GM19035 (cell line): ENCODE results near the gene CXCR1.
"Not testable (repeated sequence)": the region's sequence is repeated elsewhere in the genome, so short reads cannot be mapped to it uniquely, and the experiment has no call there.

Experiments
- ATAC-seq: cut with Tn5 transposase; IDR thresholded peaks from one replicate; pipeline ENCODE4 v1.9.1; 2021; ENCODE audit not compliant: unreplicated experiment

CXCR1 gene

DNA sequence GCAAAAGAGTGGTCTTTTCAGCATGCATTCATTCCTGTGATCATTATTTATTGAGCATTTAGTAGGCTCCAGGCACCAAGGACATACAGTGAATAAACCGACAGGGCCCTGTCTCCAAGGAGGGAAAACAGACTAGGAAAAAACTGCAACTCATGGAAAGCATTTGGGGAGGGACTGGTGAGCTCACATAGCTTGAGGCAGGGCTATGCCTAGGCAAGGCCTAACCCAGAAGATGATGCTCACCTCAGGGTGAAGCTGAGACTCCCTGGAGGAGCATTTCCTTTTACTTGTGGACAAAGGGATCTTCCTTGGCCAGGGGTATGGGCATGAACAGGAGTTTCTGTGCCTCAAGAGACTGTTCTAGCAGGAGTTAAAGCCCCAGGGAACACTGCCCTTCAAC is 3.9 kb downstream of the CXCR1 start:
- no peak for ATAC-seq

DNA sequence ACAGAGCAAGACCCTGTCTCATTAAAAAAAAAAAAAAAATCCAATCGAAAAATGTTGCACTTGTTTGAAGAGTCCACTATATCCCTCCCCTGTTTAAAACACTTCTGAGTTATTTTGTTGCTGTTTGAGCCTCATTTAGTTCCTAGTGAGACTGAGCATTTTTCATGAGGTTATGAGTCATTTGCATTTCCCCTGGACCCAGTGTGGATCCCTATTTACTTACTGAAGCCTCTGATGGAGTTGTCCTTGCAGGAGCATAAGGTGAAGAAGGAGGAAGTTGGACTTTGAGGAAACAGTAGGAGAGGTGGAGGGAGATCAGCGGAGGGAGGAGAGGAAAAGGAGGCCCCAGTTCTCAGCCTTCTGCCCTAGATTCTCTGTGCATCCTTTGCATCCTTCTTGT is 5.1 kb downstream of the CXCR1 start:
- ATAC-seq = no peak

DNA sequence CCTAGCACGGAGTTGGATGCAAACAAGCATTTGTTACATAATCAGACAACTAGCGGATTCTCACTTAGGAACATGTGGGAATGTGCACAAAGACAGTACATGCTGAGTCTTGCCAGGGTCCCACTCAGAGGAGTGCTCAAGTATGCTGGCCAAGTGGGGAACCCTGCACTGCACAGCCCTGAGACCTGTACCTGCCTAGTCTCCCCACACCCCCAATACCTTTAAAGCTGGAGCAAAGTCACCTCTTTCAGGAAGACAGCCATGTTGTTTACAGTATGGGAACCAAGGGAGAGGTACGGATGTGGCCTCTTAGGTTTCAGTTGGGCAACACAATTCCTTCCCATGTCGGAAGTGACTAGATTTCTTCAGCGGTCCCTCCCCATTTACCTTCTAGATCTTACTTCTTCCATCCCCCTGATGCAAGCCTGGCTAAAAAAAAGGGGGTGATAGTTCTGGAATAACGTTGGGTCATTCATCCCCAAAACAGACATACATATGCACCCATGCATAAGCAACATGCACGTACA is 10.7 kb downstream of the CXCR1 start:
- ATAC-seq = no peak

DNA sequence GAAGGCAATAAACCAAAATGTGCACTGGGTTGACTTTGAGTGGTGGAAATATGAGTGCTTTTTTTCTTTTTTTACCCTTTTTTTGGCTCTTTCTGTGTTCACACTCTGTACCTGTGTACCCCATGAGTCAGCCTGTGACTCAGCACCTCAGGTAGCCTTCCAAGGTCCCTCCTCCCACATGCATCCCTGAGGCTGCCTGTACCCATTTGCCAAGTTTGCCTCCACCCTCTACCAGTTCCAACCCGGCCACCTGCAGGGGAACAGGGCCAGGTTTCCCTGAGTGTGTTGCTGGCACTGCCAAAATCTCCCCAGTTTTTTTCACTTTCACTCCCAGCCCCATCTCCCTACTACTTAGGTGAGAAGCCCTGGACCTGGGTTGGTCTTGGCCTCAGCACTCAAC is 14.0 kb downstream of the CXCR1 start:
- no peak for ATAC-seq

DNA sequence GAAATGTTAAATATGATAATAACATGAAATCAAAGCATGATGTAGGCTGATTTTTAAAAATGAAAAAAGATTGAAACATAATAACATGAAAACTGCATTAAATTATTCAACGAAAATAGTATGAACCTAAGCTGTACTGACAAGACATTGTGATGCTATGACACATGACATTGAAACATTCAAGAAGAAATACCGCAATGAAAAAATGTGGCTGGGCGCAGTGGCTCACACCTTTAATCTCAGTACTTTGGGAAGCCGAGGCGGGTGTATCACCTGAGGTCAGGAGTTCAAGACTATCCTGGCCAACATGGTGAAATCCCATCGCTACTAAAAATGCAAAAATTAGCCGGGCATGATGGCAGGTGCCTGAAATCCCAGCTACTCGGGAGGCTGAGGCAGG is 14.6 kb downstream of the CXCR1 start:
- ATAC-seq = no peak

DNA sequence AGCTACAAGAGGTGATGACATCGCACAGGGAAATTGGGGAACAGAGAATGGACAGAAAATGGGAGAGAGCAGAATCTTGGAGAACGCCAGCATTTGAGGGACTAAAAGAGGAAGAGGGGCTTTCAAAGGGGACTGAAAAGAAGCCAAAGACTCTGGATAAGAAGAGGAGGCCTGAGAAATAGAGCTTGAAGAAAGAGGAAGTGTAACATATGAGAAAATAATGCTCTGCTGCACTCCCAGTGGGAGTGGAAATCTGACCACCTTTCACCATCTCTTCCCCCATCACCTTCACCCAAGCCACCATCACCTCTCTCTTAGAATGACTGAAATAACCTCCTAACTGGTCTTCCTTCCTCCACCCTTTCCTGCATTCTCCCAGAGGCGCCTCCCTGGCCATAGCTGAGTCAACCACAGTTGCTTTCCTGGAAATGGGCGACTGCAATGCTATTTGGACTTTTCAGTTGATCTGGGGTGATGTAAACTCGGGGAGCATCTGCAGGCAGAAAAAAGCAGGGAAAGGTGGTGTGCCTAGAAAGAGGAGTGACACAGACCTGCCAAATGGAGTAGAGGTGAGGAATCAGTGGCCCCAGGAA is 16.8 kb downstream of the CXCR1 start:
- no peak for ATAC-seq

DNA sequence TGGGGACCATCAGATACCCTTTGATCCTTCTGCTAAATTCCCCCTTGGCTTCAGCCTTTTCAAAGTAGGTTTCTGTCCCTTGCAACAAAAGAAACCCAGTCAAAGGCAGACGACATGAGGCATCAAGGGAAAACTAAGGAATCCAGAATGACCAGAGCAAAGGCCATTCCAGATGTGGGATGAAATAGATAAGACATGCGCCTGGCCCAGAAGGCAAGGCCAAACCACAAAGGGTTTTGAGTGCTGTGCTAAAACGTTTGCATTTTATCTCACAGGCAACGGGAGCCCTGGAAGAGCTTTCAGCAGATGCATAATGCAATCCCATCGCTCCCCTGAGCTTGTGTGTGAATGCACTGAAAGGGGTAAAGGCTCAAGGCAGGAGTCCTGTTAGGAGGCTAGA is 17.7 kb downstream of the CXCR1 start:
- ATAC-seq = no peak

DNA sequence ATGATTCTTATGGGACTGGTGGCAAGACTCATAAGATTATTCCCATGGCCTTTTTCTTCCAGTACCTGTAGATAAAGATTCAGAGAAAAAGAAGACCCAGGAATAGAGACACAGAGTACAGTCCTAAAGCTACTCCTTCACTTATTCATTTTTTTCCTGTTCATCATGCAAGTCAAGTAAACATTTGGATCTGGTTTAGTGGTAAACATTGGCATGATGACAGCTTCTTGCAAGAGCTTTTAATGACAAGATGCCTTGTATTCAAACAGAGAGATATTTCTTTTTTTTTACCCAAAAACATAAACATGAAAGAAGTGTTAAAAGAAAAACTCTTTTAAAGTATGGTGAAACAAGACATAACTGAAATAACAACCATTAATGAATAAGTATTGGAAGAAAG is 20.7 kb downstream of the CXCR1 start:
- ATAC-seq = no peak

DNA sequence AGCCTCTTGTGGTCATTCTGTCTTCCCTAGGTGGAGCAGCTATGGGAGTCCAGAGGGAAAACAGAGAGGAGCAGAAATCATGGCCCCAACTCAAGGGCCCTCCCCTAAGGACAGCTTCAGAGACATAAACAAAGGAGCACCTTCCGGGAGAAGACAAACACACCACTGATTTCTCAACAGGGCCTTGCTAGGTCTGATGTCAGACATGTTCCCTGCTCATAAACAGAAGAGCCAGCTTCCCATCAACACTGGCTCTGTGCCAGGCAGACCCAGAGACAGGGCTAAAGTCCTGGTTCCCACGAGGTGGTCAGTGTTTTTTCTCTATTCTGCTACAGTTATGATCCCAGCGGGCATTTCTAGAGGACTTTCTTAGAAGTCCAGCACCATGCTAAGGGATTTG is 21.6 kb downstream of the CXCR1 start:
- no peak for ATAC-seq

DNA sequence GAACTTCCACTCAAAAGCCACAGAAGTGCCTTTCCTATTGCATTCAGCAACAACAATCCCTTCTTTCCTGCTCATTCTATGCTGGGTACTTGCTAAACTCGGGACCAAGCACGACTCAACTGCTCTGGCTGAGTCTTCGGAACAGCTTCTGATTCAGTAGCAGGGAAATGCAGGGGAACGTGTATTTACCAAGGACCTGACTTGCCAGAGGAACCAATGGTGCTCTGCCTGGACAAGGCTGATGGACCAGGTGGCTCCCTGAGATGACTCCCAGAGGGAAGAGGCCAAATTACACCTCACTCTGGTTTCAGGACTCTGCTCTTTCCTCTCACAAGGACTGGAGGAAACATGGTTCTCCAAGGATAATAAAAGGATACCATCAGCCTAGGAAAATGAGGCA is 28.7 kb downstream of the CXCR1 start:
- ATAC-seq = no peak

DNA sequence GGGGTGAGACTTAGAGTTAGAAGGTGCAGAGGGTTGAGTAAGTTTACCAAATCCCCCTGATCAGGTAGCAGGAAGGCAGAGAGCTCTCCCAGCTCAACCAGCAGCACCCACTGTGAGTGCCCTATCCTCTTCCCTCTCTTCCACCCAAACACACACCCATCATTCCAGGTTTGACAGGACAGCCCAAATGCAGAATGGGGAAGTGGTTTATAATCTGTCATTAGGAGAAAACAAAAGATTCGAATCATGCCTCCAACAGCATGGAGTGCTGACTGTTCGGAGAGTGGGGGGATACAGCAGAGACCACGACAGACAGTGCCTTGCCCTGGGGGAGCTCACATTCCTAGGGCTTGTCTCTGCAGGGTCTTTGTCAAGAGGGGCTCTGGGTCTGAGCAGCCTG is 29.2 kb downstream of the CXCR1 start:
- ATAC-seq = no peak

DNA sequence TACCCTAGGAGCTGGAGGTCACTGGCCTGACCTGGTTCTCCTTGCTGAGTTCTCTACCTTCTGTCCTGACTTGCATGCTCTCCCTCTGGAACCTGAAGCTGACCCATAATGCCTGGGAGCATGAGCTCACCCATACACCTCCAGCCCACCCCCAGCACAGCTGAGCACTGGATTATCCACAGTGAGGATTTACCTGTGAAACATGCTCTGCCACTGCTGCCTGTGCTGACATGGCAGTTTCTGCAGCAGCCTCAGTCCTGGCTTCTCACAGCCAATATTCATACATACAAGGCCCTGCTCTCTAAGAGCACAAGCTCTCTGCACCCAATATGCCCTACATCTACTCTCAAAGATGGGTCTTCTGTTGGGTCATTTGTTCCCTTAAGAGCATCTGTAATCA is 35.9 kb downstream of the CXCR1 start:
- ATAC-seq = no peak

DNA sequence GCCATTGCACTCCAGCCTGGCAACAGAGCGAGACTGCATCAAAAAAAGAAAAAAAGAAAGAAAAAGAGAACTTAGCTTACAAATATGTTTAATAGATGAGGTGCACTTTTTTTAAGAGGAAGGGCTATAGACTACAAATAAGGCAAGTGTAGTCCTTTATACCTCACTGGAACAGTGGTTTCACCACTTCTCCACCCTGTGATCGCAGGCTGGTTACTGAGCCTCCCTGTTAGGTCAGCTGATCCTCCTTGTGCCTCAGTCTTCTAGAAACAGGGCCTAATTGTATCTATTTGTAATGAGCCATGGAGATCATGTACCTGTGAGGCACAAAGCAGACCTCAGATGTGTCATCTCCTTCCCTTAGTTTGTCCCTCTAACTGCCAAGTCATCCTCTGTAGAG is 36.4 kb downstream of the CXCR1 start:
- no peak for ATAC-seq

DNA sequence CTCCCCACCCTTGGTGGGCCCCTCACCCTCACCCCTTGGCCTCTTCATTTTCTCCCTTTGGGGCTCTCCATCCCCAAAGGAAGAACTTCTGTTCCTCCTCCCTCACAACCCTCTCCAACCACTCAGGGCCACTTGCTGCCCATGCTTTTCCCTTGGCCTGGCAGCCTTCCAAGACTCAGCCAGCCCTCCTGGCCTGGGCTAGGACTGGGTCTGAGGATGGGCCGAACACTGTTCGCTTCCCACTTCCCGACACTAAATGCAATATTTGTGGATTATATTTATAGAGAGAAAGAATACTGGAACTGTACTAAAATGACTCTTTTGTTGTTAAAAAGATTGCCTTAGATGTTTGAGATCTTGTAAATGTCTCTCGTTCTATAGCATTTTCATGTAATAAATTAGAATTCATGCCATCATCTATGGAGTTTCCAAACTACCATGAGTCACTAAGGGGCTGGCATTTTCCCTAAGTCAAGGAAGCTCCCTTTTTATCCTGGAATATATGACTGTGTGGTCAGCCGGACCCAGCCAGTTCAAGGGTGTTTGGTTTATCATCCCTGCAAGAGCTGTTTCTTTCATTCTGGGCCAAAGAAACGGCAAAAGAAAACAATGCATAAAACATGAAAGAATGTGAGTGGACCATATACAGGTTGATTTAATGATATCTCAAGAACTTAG is 37.2 kb downstream of the CXCR1 start:
- no peak for ATAC-seq

DNA sequence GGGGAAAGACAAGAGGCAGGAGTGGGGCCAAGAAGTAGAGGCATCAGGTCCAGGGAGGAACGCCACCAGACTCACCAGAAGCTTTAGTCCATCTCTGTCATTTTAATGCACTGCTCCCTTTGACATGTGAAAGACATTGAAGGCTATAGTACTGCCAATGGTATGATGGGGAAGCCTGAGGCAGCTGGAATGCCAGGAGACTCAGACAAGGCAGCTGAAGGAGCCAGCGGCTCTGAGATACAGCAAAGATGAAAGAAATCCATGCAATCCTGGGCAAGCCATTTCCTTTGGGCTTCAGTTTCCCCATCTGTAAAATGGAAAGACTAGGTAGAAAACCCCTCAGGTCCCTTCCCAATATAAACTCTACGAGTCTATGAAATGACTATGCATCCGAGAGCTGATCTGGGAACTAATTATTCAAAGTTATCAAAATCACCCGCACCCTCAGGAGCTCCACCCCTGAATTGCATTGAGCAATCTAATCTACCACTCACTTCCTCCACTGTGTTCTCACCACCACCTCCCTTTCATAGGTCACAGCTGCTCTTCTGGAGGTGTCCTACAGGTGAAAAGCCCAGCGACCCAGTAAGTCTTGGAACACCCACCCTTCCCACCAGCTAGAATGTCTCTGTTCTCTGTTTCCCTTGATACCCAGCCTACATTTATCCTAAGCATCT is 37.8 kb downstream of the CXCR1 start:
- ATAC-seq = no peak

DNA sequence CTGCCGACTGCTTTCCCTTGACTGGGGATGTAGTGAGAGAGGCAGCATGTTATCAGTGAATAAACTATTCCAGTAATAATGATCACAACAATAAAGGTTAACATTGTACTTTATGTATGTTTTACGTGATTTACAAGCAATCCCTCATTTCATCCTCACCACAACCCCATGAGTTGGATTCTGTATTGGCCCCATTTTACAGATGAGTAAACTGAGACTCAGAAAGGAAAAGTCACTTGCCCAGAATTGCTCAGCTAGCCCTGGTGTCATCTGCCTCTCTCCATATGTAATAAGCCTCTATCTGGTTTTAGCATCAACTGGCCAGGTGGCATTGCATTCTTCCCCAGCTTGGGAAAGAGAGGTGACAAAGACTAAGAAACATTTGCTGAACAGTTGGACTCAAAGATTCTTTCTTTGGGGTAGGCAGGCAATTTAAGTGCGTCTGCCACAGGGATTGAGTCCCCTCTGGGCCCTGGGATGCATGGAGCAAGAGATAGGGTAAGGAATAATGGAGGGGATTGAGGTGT is 38.8 kb downstream of the CXCR1 start:
- ATAC-seq = no peak

DNA sequence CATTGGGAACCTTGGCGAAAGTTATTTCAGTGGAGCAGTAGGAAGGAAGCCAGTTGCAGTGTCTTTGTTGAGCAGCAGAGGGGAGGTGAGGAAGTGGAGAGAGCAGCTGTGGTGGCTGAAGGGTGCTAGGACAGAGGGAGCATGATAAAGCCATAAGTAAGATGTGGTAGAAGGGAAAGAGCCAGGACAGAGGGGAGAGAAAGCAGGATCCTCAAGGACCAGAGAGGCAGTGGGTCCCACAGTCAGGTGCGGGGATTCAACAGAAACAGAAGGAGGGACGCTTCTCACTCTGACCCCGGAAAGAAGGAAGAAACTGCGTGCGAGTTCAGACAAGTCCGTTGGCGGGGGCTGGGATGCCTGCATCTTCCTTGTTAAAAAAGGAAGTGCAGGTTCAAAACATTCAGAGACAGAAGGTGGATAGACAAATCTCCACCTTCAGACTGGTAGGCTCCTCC is 41.1 kb downstream of the CXCR1 start, which contains the start of gene CXCR2:
Gene CXCR2, plus strand, starts transcription at position 403 of the 455 bp plus-strand sequence. CDS start 8,774 bp downstream, outside the sequence.
- ATAC-seq = no peak

DNA sequence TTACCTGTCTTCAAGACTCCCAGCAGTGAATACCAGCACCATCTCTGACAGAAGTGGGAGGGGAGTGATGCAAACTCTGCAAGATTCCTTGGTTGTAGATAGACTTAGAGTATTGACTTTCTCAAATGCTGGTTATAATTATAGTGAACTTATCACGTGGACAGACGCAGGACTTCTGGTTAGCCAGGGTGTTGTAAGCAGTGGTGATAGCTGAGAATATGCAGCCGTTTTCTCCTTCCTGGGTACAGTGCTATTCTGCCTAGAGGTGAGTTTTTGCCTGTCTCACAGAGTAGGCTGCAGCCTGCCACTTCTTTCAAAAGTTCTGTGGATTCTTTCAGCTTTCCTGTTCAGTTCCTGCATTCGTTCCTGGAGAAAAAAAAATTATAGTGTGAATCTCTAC is 41.7 kb downstream of the CXCR1 start:
- ATAC-seq = no peak

DNA sequence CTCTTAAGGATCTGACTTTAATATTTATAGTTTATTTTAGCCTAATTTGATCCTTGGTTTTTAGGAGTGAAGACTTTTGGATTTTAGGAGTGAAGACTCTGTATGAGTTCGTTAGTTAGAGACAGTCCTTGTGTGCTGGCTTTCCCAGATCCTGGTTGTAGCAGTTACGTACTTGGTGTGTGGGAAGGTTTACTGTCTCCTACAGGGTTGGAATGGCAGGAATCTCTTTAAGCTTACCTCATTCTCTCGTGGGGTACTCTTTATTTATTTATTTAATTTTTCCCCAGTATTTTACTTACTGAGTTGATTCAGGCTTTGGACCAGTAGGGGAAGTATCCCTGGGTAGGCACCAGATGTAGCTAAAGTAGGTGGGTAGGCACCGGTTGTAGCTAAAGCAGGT is 42.8 kb downstream of the CXCR1 start:
- no peak for ATAC-seq

DNA sequence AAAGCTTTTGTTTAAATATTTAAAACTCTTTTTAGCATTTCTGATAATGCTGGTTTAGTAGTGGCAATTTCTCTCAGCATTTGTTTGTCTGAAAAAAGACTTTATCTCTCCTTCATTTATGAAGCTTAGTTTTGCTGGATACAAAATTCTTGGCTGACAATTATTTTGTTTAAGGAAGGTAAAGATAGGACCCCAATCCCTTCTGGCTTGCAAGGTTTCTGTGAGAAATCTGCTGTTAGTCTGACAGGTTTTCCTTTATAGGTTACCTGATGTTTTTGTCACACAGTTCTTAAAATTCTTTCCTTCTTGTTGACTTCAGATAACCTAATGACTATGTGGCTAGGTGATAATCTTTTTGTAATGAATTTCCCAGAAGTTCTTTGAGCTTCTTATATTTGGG is 44.5 kb downstream of the CXCR1 start:
- ATAC-seq = not testable (repeated sequence)

DNA sequence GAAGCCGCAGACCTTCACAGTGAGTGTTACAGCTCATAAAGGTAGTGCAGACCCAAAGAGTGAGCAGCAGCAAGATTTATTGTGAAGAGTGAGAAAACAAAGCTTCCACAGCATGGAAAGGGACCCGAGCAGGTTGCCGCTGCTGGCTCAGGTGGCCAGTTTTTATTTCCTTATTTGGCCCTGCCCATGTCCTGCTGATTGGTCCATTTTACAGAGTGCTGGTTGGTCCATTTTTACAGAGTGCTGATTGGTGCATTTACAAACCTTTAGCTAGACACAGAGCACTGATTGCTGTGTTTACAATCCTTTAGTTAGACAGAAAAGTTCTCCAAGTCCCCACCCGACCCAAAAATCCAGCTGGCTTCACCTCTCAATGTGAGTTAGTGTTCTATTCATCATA is 45.0 kb downstream of the CXCR1 start:
- not testable (repeated sequence) for ATAC-seq
